Heart right ventricle (tissue), 16 donors: ENCODE results near the gene CXCL12. TPM values are rescaled to one million over a fixed set of nuclear protein-coding genes. Genes with fewer than 3 reads are reported as not detected.
A peak's percentile ranks its signal among the peaks of the same experiment; 100 is the strongest.

Source experiments
- ATAC-seq, 8 donors: fragments of 200-7000 bp; cut with Tn5 transposase; one replicate each; pipeline ENCODE4 v1.9.1; 2020; ENCODE audit warnings: mild to moderate bottlenecking in 8 of 8, moderate library complexity in 8 of 8, moderate number of reproducible peaks in 1 of 8
- DNase-seq, 2 donors: peaks; one replicate each; pipeline ENCODE4 v3.0.0-alpha.2; 2020
- H3K27ac ChIP-seq, 10 donors: fragments of 200-600 bp; sonication (generic) in 2 of 10; one replicate each; pipeline versions ENCODE4 v1.5.0 to v1.8.0; 2020 to 2022; ENCODE audit warnings: mild to moderate bottlenecking in 3 of 10
- H3K27me3 ChIP-seq, 7 donors: fragments of 200-600 bp; one replicate each; pipeline ENCODE4 v1.8.0; 2021 to 2022; ENCODE audit warnings: mild to moderate bottlenecking in 2 of 7
- H3K36me3 ChIP-seq, 9 donors: fragments of 200-600 bp; sonication (generic) in 1 of 9; one replicate each; pipeline versions ENCODE4 v1.5.0 to v1.8.0; 2020 to 2022; ENCODE audit warnings: mild to moderate bottlenecking in 2 of 9
- H3K4me1 ChIP-seq, 9 donors: fragments of 200-600 bp; sonication (generic) in 1 of 9; one replicate each; pipeline versions ENCODE4 v1.5.0 to v1.8.0; 2020 to 2022; ENCODE audit warnings: mild to moderate bottlenecking in 4 of 9
- H3K4me3 ChIP-seq, 10 donors: fragments of 200-600 bp; sonication (generic) in 2 of 10; one replicate each; pipeline versions ENCODE4 v1.5.0 to v1.8.0; 2020 to 2022; ENCODE audit warnings: mild to moderate bottlenecking in 7 of 10, moderate library complexity in 2 of 10
- H3K9me3 ChIP-seq, 11 donors: fragments of 200-600 bp in 10 of 11; sonication (generic) in 2 of 11; one replicate each; pipeline versions ENCODE4 v1.5.0 to v1.8.0; 2013 to 2022; ENCODE audit warnings: mild to moderate bottlenecking in 2 of 11, control low read depth in 1 of 11, moderate library complexity in 1 of 11
- WGBS, 2 donors: extraction: QIAGEN DNeasy Blood & Tissue Kit; methylation state at CpG; one replicate each; pipeline ENCODE4 v1.1.7; 2013; ENCODE audit warnings: inconsistent platforms in 1 of 2; 5-methylcytosine and 5-hydroxymethylcytosine counted together
- intact Hi-C, 10 donors: fragments of 100-400 bp; cut with DNase I; formaldehyde crosslinking; loops; one replicate each; pipeline versions ENCODE4 v1.11.1 to v1.14.2; 2022
- polyA plus RNA-seq, 2 donors: library from polyadenylated mRNA; stranded (reverse); fragments of 200-250 nt; gene quantifications; one replicate each; pipeline ENCODE4 v1.2.3, GENCODE V29; 2013
- total RNA-seq, 10 donors: library from RNA; stranded (reverse); fragmentation: NEBNext Ultra II Directional in 3 of 10; extraction: Animal tissue kit (Norgen Biotek cat#: 25700) in 3 of 10; gene quantifications; one replicate each; pipeline versions ENCODE4 v1.2.1 to v1.2.4, GENCODE V29; 2021 to 2023
- TF ChIP-seq, protein P1 (sequence below), 9 donors: fragments of 200-600 bp; sonication (generic) in 2 of 9; IDR thresholded peaks; one replicate each; pipeline versions ENCODE4 v1.5.0 to v1.8.0; 2021 to 2022; ENCODE audit warnings: antibody characterized with exemption in 9 of 9, mild to moderate bottlenecking in 5 of 9, moderate library complexity in 1 of 9
- donor health status: Arrhythmogenic right ventricular cardiomyopathy.
- donor health status: ischemic (EF 13 %, LVEDD 7.1; RV severe dilation, severe dysfunction).
- donor health status: healthy with polysubstance abuse.
- donor health status: DM: no; HTN: yes; CAD: no.
- donor health status: DM: no; HTN: no; CAD: no.
- donor health status: ischemic (EF 25% LVEDD 6.9; RV normal size, moderate dysfunction).
- donor health status: ischemic (EF 25% LVEDD 5.7; RV mildly dilated, moderate dysfunction).
- donor health status: healthy.
- donor health status: DM: yes; HTN: yes; CAD: no.
- donor health status: Ischemic cardiomyopathy.
- donor health status: ischemic (EF 35%, LVEDD 5.7; RV mildly dilated, moderate dysfunction).
- donor health status: nonischemic (EF 11% LVEDD 7.7; RV severe dilation, severe dysfunction).
- donor health status: DM: yes; HTN: yes; CAD: no.
- donor health status: PGD.
- donor health status: ischemic (EF 29% LVEDD 5.4; RV normal size, mild dysfunction).
- donor health status: nonischemic (EF 23%, LVEDD 6.1; RV moderate dilation, normal function).

Gene CXCL12
- total and polyA plus RNA-seq, 12 donors = 53.7 to 275 (median 116) TPM

DNA sequence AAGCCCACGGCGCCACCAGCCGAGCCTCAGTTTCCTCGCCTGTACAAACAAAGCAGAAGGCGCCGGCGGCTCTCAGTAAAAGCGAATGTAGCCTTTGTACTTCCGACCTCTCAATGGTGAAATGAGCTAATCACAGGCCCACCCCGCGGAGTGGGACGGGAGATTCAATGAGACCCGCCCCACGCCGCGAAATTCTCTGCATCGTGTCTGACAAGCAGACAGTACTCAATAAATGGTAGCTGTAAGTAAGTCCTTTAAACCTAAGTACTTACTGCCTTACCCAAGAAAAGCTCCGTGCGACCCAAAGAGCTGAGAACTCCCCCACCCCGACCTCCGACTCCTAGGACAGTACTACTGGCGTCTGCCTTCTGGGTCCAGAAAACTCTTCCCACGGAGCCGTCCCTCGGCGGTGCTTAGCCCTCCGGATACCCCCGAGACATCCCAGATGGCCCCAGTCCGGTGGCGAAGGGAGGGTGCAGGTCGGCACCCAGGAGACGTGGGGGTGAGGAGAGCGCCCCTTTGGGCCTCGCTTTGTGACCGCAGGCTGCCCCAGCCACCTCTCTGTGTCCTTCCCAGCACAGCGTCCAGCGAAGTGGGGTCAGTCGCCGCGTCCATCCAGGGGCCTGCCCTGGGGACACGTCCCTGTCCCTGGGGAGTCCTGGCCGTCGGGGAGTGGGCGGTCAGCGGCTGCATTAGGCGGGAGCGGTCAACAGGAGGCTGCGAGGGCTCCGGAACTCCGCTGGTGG lies 972 bp upstream of the CXCL12 start:
- intact Hi-C loops = loop anchor here (1.0 to 10.0 kb wide), 21 partner anchors 71 to 715 kb away; no protein-coding TSS in a partner anchor
- DNase-seq (peak; percentile 21 to 44), ATAC-seq (peak in 3 of 8 donors; percentile 1 to 4 (median 2))
- TF ChIP-seq, protein P1, sequence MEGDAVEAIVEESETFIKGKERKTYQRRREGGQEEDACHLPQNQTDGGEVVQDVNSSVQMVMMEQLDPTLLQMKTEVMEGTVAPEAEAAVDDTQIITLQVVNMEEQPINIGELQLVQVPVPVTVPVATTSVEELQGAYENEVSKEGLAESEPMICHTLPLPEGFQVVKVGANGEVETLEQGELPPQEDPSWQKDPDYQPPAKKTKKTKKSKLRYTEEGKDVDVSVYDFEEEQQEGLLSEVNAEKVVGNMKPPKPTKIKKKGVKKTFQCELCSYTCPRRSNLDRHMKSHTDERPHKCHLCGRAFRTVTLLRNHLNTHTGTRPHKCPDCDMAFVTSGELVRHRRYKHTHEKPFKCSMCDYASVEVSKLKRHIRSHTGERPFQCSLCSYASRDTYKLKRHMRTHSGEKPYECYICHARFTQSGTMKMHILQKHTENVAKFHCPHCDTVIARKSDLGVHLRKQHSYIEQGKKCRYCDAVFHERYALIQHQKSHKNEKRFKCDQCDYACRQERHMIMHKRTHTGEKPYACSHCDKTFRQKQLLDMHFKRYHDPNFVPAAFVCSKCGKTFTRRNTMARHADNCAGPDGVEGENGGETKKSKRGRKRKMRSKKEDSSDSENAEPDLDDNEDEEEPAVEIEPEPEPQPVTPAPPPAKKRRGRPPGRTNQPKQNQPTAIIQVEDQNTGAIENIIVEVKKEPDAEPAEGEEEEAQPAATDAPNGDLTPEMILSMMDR (IDR thresholded peaks at IDR 0.05) = no peak
- Histone ChIP-seq H3K27ac (peak overlapping the region in 8 of 10 donors; percentile 71 to 92 (median 80)), H3K9me3 (no peaks in the 10 kb centered on the region), H3K4me3 (peak overlapping the region in 9 of 10 donors; percentile 63 to 95 (median 76)), H3K27me3 (peaks cover 0 to 48% (median 0%) of the 10 kb centered on the region in 7 donors), H3K4me1 (peaks cover 3 to 58% (median 27%) of the 10 kb centered on the region in 9 donors), H3K36me3 (peaks cover 0 to 3% (median 0%) of the 10 kb centered on the region in 9 donors)
- whole genome bisulfite sequencing, 2 donors = 43 to 48% methylated on average over 50 of the region's 50 CpGs

DNA sequence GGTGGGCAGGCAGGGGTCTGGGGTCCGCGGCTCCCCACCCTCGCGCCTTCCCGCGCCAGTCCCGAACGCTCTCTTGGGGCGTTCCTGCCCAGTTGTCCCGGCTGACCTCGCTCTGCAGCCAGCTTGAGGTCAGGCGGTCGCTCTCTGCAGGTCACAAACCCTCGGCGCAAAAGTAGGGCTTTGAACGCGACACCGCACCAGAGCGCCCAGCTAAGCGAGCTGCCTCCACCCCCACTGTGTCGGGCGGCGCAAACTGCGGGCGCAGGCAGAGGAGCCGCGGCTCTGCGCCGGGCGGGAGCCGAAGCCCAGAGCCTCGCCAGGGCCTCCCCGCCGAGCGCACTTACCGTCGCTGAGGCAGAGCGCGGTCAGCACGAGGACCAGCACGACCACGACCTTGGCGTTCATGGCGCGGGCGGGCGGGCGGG lies 284 bp downstream of the CXCL12 start:
- ATAC-seq (peak; percentile 1 to 28 (median 11)), DNase-seq (peak in 1 of 2 donors; percentile 40)
- Histone ChIP-seq H3K9me3 (no peaks in the 10 kb centered on the region), H3K36me3 (peaks cover 0 to 15% (median 0%) of the 10 kb centered on the region in 9 donors), H3K27ac (peak overlapping the region; percentile 27 to 92 (median 80)), H3K27me3 (peaks cover 0 to 48% (median 0%) of the 10 kb centered on the region in 7 donors), H3K4me1 (peaks cover 3 to 65% (median 35%) of the 10 kb centered on the region in 9 donors), H3K4me3 (peak overlapping the region; percentile 52 to 95 (median 72))
- intact Hi-C loops = loop anchor here (2.0 to 10.0 kb wide), 16 partner anchors 67 to 712 kb away; no protein-coding TSS in a partner anchor
- TF ChIP-seq, protein P1 (IDR thresholded peaks at IDR 0.05) = no peak
- WGBS, 2 donors = 0 to 1% methylated on average over 40 to 48 of the region's 48 CpGs

DNA sequence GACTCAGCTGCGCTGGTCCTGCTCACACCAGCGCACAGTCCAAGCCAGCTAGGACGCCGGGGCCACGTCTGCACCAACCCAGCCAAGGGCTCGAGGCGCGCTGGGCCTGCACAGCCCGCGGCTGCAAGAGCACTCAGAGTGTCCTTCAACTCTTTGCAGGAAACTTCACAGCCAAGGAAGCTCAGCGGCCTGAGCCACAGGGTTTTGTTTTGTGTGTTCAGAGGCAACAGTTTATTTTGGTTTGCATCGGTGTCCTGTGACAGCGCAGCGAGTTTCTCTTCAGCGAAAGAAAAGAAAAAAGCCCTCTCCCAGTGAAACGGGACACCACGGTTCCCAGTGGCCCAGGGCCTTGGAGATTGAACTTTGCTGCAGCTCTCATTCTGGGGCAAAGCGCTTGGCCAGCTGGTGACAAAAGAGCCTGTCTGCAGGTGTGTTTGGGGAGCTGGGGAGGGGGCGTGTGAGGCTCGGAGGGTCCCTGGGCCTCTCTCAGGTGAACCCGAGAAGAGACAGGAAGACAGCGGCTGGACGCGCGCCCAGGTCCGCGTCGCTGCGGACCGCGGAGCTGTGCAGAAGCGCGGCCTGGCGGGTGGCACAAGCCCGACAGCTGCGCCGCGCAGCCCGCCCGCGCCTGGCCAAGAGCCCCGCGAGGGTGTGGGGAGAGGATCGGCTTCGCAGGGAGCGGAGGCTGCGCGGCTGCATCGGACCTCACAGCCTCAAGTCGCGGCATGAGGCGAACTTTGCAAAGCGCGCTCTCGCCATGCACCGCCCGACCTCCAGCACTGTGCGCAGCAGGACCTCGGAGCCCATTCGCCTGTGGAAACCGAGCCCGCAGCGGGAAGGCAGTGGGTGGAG lies 922 bp downstream of the CXCL12 start:
- TF ChIP-seq, protein P1 (IDR thresholded peaks at IDR 0.05) = peak in 3 of 9 donors; percentile 13 to 30 (median 13)
- intact Hi-C loops = loop anchor here in 9 of 10 donors (2.0 to 10.0 kb wide), 13 partner anchors 67 to 697 kb away; no protein-coding TSS in a partner anchor
- peak overlapping the region; percentile 52 to 95 (median 72) for H3K4me3 ChIP-seq
- 4 to 6% methylated on average over 63 of the region's 63 CpGs for WGBS, 2 donors
- ATAC-seq (peak; percentile 25 to 75 (median 45)), DNase-seq (peak; percentile 32 to 54)
- no peaks in the 10 kb centered on the region for H3K9me3 ChIP-seq
- peaks cover 0 to 48% (median 0%) of the 10 kb centered on the region in 7 donors for H3K27me3 ChIP-seq
- H3K36me3 ChIP-seq = peaks cover 0 to 22% (median 6%) of the 10 kb centered on the region in 9 donors
- H3K27ac ChIP-seq = peak overlapping the region; percentile 27 to 92 (median 80)
- peaks cover 3 to 61% (median 35%) of the 10 kb centered on the region in 9 donors for H3K4me1 ChIP-seq
